H1 (cell line): ENCODE results near the gene P2RY13.

ENCODE experiments used
- CTCF ChIP-seq, 3 experiments: IDR thresholded peaks; 1 replicate in 2 of 3; 2 replicates in 1 of 3; pipeline versions ENCODE4 v1.5.1 to v1.6.1; 2011; ENCODE audit warnings: low read length in 3 of 3, mild to moderate bottlenecking in 3 of 3, inconsistent platforms in 2 of 3, low read depth in 1 of 3, moderate library complexity in 1 of 3; ENCODE audit not compliant: insufficient read depth in 1 of 3; ENCODE audit errors: control extremely low read depth in 1 of 3
- RAD21 ChIP-seq, 2 experiments: IDR thresholded peaks in 1 of 2; conservative IDR thresholded peaks in 1 of 2; 2 replicates each; pipeline ENCODE4 v1.6.1; 2011; ENCODE audit warnings: low read depth in 2 of 2, low read length in 2 of 2, improper control_type of control experiment in 1 of 2, inconsistent platforms in 1 of 2, mild to moderate bottlenecking in 1 of 2, moderate library complexity in 1 of 2
- RXRA ChIP-seq: IDR thresholded peaks from 2 replicates; pipeline ENCODE4 v1.6.1; 2011; ENCODE audit warnings: low read depth, mild to moderate bottlenecking, low read length, moderate library complexity; ENCODE audit not compliant: insufficient read depth
- SRF ChIP-seq: IDR thresholded peaks from 2 replicates; pipeline ENCODE4 v1.6.1; 2011; ENCODE audit warnings: mild to moderate bottlenecking, low read depth, low read length, moderate library complexity

- TF ChIP-seq CTCF (IDR thresholded peaks at IDR 0.05; ENCODE audit: control extremely low read depth in 1 of 3, insufficient read depth in 1 of 3, low read depth in 1 of 3, low read length in 3 of 3) (no peak), SRF (no peak), RXRA (no peak), RAD21 (IDR thresholded peaks at IDR 0.05 in 1 of 2, conservative IDR thresholded peaks at IDR 0.05 in 1 of 2; ENCODE audit: low read depth in 2 of 2, low read length in 2 of 2) (no peak)
Measured at GRCh38 chr3:151276687-151277042, 52.7 kb downstream of the P2RY13 start.
